Measurements from ENCODE around the gene USP37. TPM values are rescaled to one million over a fixed set of nuclear protein-coding genes. Genes with fewer than 3 reads are reported as not detected.

USP37 gene
- polyA plus RNA-seq, 3 donors = 2.7 to 4.9 (median 2.7) TPM

DNA sequence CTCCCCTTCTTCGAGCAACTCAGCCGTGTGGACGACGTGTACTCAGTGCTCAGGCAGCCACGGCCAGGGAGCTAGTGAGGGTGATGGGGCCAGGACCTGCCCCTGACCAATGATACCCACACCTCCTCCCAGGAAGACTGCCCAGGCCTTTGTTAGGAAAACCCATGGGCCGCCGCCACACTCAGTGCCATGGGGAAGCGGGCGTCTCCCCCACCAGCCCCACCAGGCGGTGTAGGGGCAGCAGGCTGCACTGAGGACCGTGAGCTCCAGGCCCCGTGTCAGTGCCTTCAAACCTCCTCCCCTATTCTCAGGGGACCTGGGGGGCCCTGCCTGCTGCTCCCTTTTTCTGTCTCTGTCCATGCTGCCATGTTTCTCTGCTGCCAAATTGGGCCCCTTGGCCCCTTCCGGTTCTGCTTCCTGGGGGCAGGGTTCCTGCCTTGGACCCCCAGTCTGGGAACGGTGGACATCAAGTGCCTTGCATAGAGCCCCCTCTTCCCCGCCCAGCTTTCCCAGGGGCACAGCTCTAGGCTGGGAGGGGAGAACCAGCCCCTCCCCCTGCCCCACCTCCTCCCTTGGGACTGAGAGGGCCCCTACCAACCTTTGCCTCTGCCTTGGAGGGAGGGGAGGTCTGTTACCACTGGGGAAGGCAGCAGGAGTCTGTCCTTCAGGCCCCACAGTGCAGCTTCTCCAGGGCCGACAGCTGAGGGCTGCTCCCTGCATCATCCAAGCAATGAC, 163.6 kb downstream of the USP37 start:
- Histone ChIP-seq H4K20me1 (ENCODE audit: insufficient read depth, low read length) (peaks cover 51% of the 10 kb centered on the region), H3K36me3 (replicated peaks in 1 of 2; ENCODE audit: control insufficient read depth in 1 of 2, insufficient read depth in 2 of 2, low read length in 2 of 2) (peaks cover 38 to 41% of the 10 kb centered on the region in 2 donors), H3K27ac (ENCODE audit: low read depth in 1 of 2, low read length in 2 of 2) (peak overlapping the region; percentile 72 to 76), H3K4me1 (ENCODE audit: control insufficient read depth in 1 of 2, insufficient read depth in 2 of 2, low read length in 2 of 2) (peaks cover 73% of the 10 kb centered on the region in 2 donors), H3K4me2 (replicated peaks; ENCODE audit: extremely low read depth, low read length, poor library complexity, severe bottlenecking) (peak overlapping the region; percentile 81), H2AFZ (ENCODE audit: insufficient read depth, low read depth, low read length, poor library complexity, severe bottlenecking) (no peak overlapping the region), H3K9me3 (replicated peaks in 1 of 2; ENCODE audit: control insufficient read depth in 1 of 2, insufficient read depth in 1 of 2, low read length in 2 of 2) (no peaks in the 10 kb centered on the region), H3K79me2 (ENCODE audit: insufficient read depth, low read length) (peaks cover 61% of the 10 kb centered on the region), H3K27me3 (ENCODE audit: control insufficient read depth in 2 of 2, insufficient read depth in 2 of 2, low read length in 2 of 2) (no peaks in the 10 kb centered on the region), H3K4me3 (replicated peaks in 1 of 3; ENCODE audit: low read depth in 2 of 3, low read length in 3 of 3) (peak overlapping the region in 1 of 3 experiments; percentile 72), H3K9ac (ENCODE audit: insufficient read depth, low read length, poor library complexity, severe bottlenecking) (peak overlapping the region; percentile 12)
- TF ChIP-seq, protein P1, sequence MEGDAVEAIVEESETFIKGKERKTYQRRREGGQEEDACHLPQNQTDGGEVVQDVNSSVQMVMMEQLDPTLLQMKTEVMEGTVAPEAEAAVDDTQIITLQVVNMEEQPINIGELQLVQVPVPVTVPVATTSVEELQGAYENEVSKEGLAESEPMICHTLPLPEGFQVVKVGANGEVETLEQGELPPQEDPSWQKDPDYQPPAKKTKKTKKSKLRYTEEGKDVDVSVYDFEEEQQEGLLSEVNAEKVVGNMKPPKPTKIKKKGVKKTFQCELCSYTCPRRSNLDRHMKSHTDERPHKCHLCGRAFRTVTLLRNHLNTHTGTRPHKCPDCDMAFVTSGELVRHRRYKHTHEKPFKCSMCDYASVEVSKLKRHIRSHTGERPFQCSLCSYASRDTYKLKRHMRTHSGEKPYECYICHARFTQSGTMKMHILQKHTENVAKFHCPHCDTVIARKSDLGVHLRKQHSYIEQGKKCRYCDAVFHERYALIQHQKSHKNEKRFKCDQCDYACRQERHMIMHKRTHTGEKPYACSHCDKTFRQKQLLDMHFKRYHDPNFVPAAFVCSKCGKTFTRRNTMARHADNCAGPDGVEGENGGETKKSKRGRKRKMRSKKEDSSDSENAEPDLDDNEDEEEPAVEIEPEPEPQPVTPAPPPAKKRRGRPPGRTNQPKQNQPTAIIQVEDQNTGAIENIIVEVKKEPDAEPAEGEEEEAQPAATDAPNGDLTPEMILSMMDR (IDR thresholded peaks at IDR 0.05) = no peak
- Mint-ChIP-seq H3K27me3 (ENCODE audit: low read depth in 3 of 3) (no peaks in the 10 kb centered on the region), H3K4me1 (peaks cover 69% of the 10 kb centered on the region), H3K27ac (peak overlapping the region in 6 of 7 donors; percentile 37 to 91 (median 84)), H3K4me3 (peak overlapping the region; percentile 26 to 41), H3K9me3 (peaks cover 0 to 4% (median 0%) of the 10 kb centered on the region in 7 donors), H3K36me3 (peaks cover 29 to 38% of the 10 kb centered on the region in 2 donors)
- DNase-seq = no peak
- intact Hi-C loops (cut with micrococcal nuclease) = loop anchor here (5.0 to 10.0 kb wide), 3 partner anchors 63 to 270 kb away; partner anchors contain the start of genes CNOT9 (in 1 of the 2), RNF25 (in 1 of the 2), STK36 (in 1 of the 2) and USP37 (in 1 of the 2)
- WGBS (ENCODE audit: insufficient coverage) = 78% methylated on average over 11 of the region's 16 CpGs

DNA sequence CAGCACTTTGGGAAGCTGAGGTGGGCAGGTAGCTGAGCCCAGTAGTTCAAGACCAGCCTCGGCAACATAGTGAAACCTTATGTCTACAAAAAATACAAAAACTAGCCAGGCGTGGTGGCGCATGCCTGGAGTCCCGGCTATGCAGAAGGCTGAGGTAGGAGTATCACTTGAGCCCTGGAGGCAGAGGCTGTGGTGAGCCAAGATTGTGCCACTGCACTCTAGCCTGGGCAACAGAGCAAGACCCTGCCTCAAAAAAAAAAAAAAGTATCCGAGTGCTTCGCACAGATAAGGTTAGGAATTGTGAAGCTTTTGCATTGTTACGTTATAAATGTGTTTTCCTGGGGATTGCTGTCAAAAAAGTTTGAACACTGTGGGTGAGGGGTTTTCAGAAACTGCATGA, 164.3 kb downstream of the USP37 start:
- intact Hi-C loops (cut with micrococcal nuclease) = loop anchor here (10.0 kb wide), 2 partner anchors 161 to 271 kb away; partner anchors contain the start of genes CNOT9 (in 1 of the 2), RNF25 (in 1 of the 2), STK36 (in 1 of the 2) and USP37 (in 1 of the 2)
- no peaks in the 10 kb centered on the region for H3K9me3 ChIP-seq (replicated peaks in 1 of 2; ENCODE audit: control insufficient read depth in 1 of 2, insufficient read depth in 1 of 2, low read length in 2 of 2)
- H3K9ac ChIP-seq (ENCODE audit: insufficient read depth, low read length, poor library complexity, severe bottlenecking) = no peak overlapping the region
- TF ChIP-seq, protein P1 (IDR thresholded peaks at IDR 0.05) = no peak
- 96% methylated on average over 4 of the region's 7 CpGs for WGBS (ENCODE audit: insufficient coverage)
- peaks cover 38 to 41% of the 10 kb centered on the region in 2 donors for H3K36me3 ChIP-seq (replicated peaks in 1 of 2; ENCODE audit: control insufficient read depth in 1 of 2, insufficient read depth in 2 of 2, low read length in 2 of 2)
- H3K27me3 ChIP-seq (ENCODE audit: control insufficient read depth in 2 of 2, insufficient read depth in 2 of 2, low read length in 2 of 2) = no peaks in the 10 kb centered on the region
- Mint-ChIP-seq H3K4me3 (peak overlapping the region in 1 of 2 donors; percentile 31), H3K4me1 (peaks cover 71% of the 10 kb centered on the region), H3K27ac (peak overlapping the region in 5 of 7 donors; percentile 36 to 83 (median 53)), H3K9me3 (peaks cover 0 to 4% (median 0%) of the 10 kb centered on the region in 7 donors), H3K36me3 (peaks cover 29 to 38% of the 10 kb centered on the region in 2 donors), H3K27me3 (ENCODE audit: low read depth in 3 of 3) (no peaks in the 10 kb centered on the region)
- no peak overlapping the region for H3K4me2 ChIP-seq (replicated peaks; ENCODE audit: extremely low read depth, low read length, poor library complexity, severe bottlenecking)
- no peak overlapping the region for H2AFZ ChIP-seq (ENCODE audit: insufficient read depth, low read depth, low read length, poor library complexity, severe bottlenecking)
- H3K4me3 ChIP-seq (replicated peaks in 1 of 3; ENCODE audit: low read depth in 2 of 3, low read length in 3 of 3) = no peak overlapping the region
- peak overlapping the region in 1 of 2 donors; percentile 76 for H3K27ac ChIP-seq (ENCODE audit: low read depth in 1 of 2, low read length in 2 of 2)
- DNase-seq = no peak
- H3K79me2 ChIP-seq (ENCODE audit: insufficient read depth, low read length) = peaks cover 68% of the 10 kb centered on the region
- peaks cover 75 to 81% of the 10 kb centered on the region in 2 donors for H3K4me1 ChIP-seq (ENCODE audit: control insufficient read depth in 1 of 2, insufficient read depth in 2 of 2, low read length in 2 of 2)
- peaks cover 51% of the 10 kb centered on the region for H4K20me1 ChIP-seq (ENCODE audit: insufficient read depth, low read length)
